ENCODE results near the gene CD24. TPM values are rescaled to one million over a fixed set of nuclear protein-coding genes. Genes with fewer than 3 reads are reported as not detected.

Gene CD24
- total RNA-seq, 1 experiment from 2014 or later, result 125 TPM

DNA sequence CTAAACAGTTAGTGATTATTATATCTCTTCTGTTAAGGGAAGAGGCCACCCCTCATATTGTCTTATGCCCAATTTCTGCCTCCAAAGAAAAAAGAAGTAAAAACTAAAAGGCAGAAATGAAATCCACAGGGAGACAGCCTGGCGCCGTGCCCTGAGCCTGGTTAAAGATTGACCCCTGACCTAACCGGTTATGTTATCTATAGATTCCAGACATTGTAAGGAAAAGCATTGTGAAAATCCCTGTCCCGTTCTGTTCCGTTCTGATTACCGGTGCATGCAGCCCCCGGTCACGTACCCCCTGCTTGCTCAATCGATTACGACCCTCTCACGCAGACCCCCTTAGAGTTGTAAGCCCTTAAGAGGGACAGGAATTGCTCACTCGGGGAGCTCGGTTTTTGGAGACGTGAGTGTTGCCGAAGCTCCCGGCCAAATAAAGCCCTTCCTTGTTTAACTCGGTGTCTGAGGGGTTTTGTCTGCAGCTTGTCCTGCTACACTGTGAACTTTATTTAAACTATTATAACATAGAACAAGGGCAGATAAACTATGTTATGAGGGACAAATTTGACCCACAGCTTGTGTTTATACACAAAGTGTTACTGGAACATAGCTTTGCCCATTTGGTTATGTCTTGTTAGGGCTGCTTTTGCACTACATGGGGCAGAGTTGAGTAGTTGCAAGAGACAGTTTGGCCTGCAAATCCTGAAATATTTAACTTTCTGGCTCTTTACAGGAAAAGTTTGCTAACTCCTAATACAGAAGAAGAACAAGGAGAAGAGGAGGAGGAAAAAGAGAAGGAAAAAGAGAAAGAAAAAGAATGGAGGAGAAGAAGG is 49.6 kb downstream of the CD24 start:
- H3K4me3 ChIP-seq (ENCODE audit: low read length), result no peak overlapping the region
- TF ChIP-seq, protein P1, sequence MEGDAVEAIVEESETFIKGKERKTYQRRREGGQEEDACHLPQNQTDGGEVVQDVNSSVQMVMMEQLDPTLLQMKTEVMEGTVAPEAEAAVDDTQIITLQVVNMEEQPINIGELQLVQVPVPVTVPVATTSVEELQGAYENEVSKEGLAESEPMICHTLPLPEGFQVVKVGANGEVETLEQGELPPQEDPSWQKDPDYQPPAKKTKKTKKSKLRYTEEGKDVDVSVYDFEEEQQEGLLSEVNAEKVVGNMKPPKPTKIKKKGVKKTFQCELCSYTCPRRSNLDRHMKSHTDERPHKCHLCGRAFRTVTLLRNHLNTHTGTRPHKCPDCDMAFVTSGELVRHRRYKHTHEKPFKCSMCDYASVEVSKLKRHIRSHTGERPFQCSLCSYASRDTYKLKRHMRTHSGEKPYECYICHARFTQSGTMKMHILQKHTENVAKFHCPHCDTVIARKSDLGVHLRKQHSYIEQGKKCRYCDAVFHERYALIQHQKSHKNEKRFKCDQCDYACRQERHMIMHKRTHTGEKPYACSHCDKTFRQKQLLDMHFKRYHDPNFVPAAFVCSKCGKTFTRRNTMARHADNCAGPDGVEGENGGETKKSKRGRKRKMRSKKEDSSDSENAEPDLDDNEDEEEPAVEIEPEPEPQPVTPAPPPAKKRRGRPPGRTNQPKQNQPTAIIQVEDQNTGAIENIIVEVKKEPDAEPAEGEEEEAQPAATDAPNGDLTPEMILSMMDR (conservative IDR thresholded peaks at IDR 0.05; ENCODE audit: low read depth, low read length), result no peak
- TF ChIP-seq EZH2 (IDR thresholded peaks at IDR 0.05; ENCODE audit: low read length, unreplicated experiment) (no peak), EZH2phosphoT487 (IDR thresholded peaks at IDR 0.05; ENCODE audit: borderline replicate concordance, low read length) (no peak)

DNA sequence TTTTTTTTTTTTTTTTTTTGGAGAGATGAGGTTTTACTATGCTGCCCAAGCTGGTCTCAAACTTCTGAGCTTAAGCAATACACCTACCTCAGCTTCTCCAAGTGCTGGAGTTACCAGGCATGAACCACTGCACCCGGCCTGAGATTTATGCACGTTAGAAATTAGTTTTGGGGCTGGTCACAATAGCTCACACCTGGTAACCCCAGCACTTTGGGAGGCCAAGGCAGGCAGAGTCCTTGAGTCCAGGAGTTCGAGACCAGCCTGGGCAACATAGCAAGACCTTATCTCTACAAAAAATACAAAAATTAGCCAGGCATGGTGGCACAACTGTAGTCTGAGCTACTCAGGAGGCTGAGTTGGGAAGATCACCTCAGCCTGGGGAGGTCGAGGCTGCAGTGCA is 51.9 kb downstream of the CD24 start:
- BruUV-seq (replicated peaks), result no TSS peak
- TF ChIP-seq EZH2phosphoT487 (IDR thresholded peaks at IDR 0.05; ENCODE audit: borderline replicate concordance, low read length) (no peak), EZH2 (IDR thresholded peaks at IDR 0.05; ENCODE audit: low read length, unreplicated experiment) (no peak)
- TF ChIP-seq, protein P1 (conservative IDR thresholded peaks at IDR 0.05; ENCODE audit: low read depth, low read length), result no peak
- POLR2A ChIA-PET (ENCODE audit: unreplicated experiment), result no interaction called here
- Histone ChIP-seq H4K20me1 (ENCODE audit: low read length) (no peaks in the 10 kb centered on the region), H3K9ac (ENCODE audit: low read length) (no peak overlapping the region), H3K36me3 (ENCODE audit: low read depth, low read length) (no peaks in the 10 kb centered on the region), H3K4me2 (ENCODE audit: low read length) (no peak overlapping the region), H3K79me2 (ENCODE audit: low read length) (no peaks in the 10 kb centered on the region), H3K9me3 (ENCODE audit: low read length) (no peaks in the 10 kb centered on the region), H3K27me3 (ENCODE audit: low read length) (no peaks in the 10 kb centered on the region), H3F3A (ENCODE audit: low read length, unreplicated experiment) (no peaks in the 10 kb centered on the region), H3K4me1 (ENCODE audit: insufficient read depth, low read length) (no peaks in the 10 kb centered on the region), H3K27ac (ENCODE audit: low read length) (no peak overlapping the region), H2AFZ (ENCODE audit: low read length) (no peak overlapping the region), H3K4me3 (ENCODE audit: low read length) (no peak overlapping the region), H3K9me2 (replicated peaks; ENCODE audit: low read length) (no peaks in the 10 kb centered on the region)
- ATAC-seq (no peak), DNase-seq (no peak)
- CTCF ChIA-PET, result no interaction called here
- intact Hi-C loops (cut with micrococcal nuclease), result no loop called here

More for the DNA sequence above, 49.6 kb downstream of the CD24 start:
- H3K36me3 ChIP-seq (ENCODE audit: low read depth, low read length), result no peaks in the 10 kb centered on the region
- no peak for ATAC-seq
- H3K27ac ChIP-seq (ENCODE audit: low read length), result no peak overlapping the region
- no peaks in the 10 kb centered on the region for H3F3A ChIP-seq (ENCODE audit: low read length, unreplicated experiment)
- BruUV-seq (replicated peaks), result no TSS peak
- no peak overlapping the region for H3K9ac ChIP-seq (ENCODE audit: low read length)
- no peaks in the 10 kb centered on the region for H3K4me1 ChIP-seq (ENCODE audit: insufficient read depth, low read length)
- ChIA-PET CTCF (no interaction called here), POLR2A (ENCODE audit: unreplicated experiment) (no interaction called here)
- H3K79me2 ChIP-seq (ENCODE audit: low read length), result no peaks in the 10 kb centered on the region
- no peaks in the 10 kb centered on the region for H3K9me2 ChIP-seq (replicated peaks; ENCODE audit: low read length)
- no peaks in the 10 kb centered on the region for H3K27me3 ChIP-seq (ENCODE audit: low read length)
- H2AFZ ChIP-seq (ENCODE audit: low read length), result no peak overlapping the region
- H3K9me3 ChIP-seq (ENCODE audit: low read length), result no peaks in the 10 kb centered on the region
- no peak overlapping the region for H3K4me2 ChIP-seq (ENCODE audit: low read length)
- intact Hi-C loops (cut with micrococcal nuclease), result no loop called here
- DNase-seq, result no peak
- no peaks in the 10 kb centered on the region for H4K20me1 ChIP-seq (ENCODE audit: low read length)

Other genes starting within 250 kb of the CD24 start
- 11.3 and 13.2 TPM in 2 replicates for gene MTRES1, start 53.5 kb upstream of the CD24 start, total RNA-seq (2014; rRNA removed)
- gene BEND3, start 140.8 kb upstream of the CD24 start, total RNA-seq (2014; rRNA removed), result 4.5 and 6.3 TPM in 2 replicates

Measured in PC-3 (cell line).